Right ventricle myocardium inferior (tissue), 1 donor: ENCODE data around the gene KCTD1. TPM values are rescaled to one million over a fixed set of nuclear protein-coding genes. Genes with fewer than 3 reads are reported as not detected.
A peak's percentile ranks its signal among the peaks of the same experiment; 100 is the strongest.
"Not testable (repeated sequence)": the region's sequence is repeated elsewhere in the genome, so short reads cannot be mapped to it uniquely, and the experiment has no call there.

ENCODE experiments used
- ATAC-seq: fragments of 200-7000 bp; cut with Tn5 transposase; one replicate; pipeline ENCODE4 v1.9.1; 2020; ENCODE audit warnings: mild to moderate bottlenecking, moderate library complexity
- DNase-seq: peaks from one replicate; pipeline ENCODE4 v3.0.0; 2021; ENCODE audit errors: missing footprints
- intact Hi-C: fragments of 100-400 bp; cut with DNase I; formaldehyde crosslinking; loops from one replicate; pipeline ENCODE4 v1.11.0; 2022
- total RNA-seq: library from RNA; stranded (reverse); fragmentation: NEBNext Ultra II Directional; extraction: Animal tissue kit (Norgen Biotek cat#: 25700); gene quantifications from one replicate; pipeline ENCODE4 v1.2.1, GENCODE V29; 2021
- donor health status: DM: no; HTN: yes; CAD: no; lungs with severe emphysema.

KCTD1 gene
- total RNA-seq, 1 donor from 2014 or later = 15.4 TPM

DNA sequence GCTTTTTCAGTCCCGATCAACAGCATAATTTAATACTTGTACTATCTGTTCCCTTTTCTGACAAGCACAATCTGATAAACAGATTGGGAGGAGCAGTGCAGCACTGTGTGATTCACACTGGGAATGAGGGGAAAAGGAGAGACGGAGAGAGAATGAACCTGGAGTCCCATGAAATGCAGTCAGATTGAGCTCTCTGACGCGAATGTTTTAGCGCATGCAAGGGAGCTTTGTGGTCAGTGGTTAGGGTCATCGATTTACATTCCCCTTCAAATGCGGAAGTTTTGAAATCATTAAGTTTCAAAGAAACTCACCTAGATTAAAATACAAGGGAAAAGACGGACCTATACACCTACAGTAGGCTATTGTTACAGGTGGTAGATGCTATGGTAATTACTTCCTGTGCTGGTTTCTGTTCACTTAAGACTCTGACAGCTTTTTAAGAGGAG, 99.6 kb downstream of the KCTD1 start:
- intact Hi-C loops = loop anchor here (5.0 kb wide), 1 partner anchor 59 kb away; no protein-coding TSS in a partner anchor
- no peak for DNase-seq

GRCh38 chr18:26443853-26444252, 104.5 kb downstream of the KCTD1 start:
- no peak for ATAC-seq
- intact Hi-C loops = no loop called here
- no peak for DNase-seq

More for the DNA sequence above, 99.6 kb downstream of the KCTD1 start:
- no peak for ATAC-seq

DNA sequence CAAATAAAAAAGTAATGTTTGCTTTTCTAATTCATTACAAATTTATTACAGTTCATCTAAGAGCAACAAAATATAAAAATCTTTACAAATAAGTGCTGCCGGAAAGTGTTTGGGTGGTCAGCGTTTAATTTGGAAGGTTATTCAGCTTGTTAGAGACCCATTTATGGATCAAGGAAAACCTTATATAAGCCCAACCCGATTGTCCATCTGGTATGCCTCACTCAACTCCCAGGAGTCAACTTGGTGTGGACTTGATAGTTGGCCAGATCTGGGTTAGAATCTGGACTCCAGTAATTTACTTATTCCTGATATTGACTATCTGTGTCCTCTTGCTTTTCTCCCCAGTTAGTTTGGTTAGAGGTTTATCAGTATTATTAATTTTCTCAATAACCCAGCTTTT, 106.2 kb downstream of the KCTD1 start:
- intact Hi-C loops = no loop called here
- DNase-seq = no peak
- ATAC-seq = no peak

DNA sequence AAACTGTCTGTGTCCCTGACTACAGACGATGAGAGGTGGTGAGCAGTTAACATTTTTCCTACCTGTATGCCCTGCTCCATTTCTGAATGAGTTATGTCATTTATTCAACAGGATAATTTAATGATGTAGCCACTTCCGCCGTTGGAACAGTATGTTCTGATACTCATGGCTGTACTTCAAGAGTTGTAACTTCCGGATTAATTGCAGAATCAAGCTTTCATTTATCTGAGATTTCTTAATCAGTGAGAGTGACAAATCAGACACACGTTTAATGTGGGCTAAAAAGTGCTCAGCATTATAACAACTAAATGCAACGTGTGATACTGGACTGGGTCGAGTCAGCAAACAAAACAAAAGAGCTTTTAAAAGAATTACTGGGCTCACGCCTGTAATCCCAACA, 107.7 kb downstream of the KCTD1 start:
- intact Hi-C loops = no loop called here
- ATAC-seq (peak; percentile 63), DNase-seq (no peak)

DNA sequence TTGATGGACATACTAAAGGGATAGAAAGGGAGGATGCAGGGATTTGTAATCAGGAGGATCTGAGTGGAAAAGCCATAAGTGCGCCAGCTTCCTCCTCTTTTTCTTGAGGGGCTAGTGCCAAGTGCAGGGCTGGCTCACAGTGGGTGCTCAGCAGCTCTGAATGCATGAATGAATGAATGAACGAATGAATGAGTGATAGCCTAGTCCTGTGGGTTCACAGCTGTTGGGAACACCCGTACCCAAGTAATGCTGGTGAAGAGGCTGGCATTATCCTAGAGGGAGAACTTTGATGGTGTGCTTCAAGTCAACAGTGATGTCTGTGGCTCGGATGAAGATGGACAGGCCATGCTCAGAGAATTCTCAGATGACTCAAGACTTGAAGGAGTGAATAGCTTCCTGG, 108.8 kb downstream of the KCTD1 start:
- DNase-seq = no peak
- ATAC-seq = no peak
- intact Hi-C loops = no loop called here

DNA sequence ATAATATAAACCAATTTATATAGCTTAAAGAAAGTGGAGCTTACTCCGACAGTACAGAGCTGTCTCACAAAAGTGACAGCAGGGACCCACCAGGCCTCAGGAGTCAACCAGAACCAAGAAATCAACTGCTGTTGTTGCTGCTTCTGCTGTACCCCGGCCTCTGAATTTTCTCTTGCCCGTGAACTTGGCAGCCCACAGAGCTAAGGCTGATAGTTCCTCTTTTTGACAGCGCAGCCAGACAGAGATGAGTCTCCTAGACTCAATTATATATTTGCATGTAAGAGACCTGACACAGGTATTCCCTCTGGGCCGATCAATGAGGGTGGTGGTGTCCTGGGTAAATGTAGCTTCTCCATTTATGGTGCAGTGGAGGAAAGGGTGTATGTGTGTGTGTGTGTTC, 109.4 kb downstream of the KCTD1 start:
- intact Hi-C loops = no loop called here
- DNase-seq (no peak), ATAC-seq (no peak)

GRCh38 chr18:26437634-26438033, 110.7 kb downstream of the KCTD1 start:
- DNase-seq, intact Hi-C loops, ATAC-seq: not testable (repeated sequence)

- no peak for ATAC-seq
These were observed 111.9 kb downstream of the KCTD1 start for GRCh38 chr18:26436176-26437051.

DNA sequence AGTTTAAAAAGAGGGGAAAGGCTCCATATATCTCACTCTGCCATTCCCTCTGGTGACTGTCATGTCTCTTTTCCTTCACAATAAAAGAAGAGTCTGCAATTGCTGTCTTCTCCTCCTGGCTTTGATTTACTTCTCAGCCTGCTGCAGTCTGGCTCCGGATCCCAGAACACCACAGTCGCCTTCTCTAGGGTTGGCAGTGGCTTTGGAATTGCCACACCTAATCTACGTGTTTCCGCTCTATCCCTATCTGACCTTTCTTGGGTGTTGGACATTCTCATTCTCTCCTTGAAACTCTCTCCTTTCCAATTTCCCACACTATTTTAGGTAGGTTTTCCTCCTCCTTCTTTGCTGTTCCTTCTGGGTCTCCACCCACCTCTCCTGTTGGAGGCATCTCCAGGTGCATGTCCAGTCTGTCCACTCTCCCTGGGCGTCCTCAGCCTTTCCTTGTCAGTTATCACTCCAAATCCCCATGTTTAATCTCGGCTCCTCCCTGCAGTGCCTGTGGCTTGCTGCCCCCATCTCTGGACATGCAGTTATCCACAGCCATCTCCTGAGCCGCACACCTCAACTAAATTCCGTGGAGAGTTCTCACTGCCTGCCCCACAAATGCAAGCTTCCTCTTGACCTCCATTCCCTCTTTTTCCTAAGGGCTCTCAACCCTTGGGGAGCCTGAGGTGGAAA, 112.8 kb downstream of the KCTD1 start:
- intact Hi-C loops = no loop called here
- ATAC-seq (peak; percentile 63), DNase-seq (no peak)

More at GRCh38 chr18:26436176-26437051, 111.9 kb downstream of the KCTD1 start:
- intact Hi-C loops = no loop called here
- no peak for DNase-seq

DNA sequence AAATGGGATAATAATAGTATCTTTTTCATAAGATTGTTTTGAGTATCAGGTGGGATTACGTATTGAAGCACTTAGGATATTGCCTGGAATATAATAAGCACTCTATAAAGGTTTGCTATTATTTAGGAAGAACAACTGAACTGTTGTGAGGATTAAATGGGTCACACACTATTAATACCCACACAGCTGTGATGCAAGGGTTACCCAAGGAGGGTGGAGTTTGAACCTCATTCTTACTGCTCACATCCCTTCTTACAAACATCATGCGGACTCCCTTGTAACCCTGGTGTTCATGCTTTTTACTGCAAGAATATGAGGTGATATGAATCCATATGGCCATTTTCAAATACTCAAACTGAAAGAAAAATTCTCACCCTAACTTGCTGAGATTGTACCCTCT, 113.5 kb downstream of the KCTD1 start:
- intact Hi-C loops = no loop called here
- DNase-seq (no peak), ATAC-seq (no peak)

DNA sequence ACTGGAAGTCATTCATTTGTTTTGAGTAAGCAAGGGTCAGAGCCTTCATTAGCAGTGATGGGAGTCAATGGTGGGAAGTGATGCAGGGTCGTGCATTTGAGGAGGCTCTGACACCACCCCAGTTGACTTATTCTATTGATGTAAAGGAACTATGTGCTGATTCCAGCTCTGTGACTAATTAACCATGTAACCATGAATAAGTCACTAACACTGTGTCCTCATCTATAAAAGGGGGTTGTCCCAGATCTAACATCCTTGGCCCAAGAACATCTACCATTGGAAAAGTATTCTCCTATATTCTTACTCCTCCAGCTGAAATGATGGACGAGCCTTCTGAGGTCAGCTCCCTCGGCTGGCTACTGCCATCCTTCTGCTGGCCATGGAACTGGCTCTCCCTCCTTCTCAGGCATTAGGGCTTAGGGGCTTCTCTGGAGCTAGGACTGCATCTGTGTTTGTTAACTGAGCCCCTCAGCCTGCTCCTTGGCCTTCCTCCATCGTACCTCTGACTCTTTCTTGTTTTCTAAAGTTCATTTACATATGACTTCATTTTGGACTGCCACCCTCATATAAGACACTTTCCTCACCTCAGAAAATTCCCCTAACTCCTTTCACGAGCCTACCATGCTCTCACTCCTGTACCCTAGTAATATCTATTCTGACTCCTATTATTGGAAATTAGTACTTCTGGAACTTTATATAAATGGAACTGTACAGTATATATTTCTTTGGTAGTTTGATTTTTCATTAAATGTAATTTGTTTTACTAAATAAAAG, 115.5 kb downstream of the KCTD1 start:
- DNase-seq = no peak
- no peak for ATAC-seq
- intact Hi-C loops = no loop called here

GRCh38 chr18:26429535-26430226, 118.7 kb downstream of the KCTD1 start:
- intact Hi-C loops = no loop called here
- ATAC-seq = peak; percentile 60

DNA sequence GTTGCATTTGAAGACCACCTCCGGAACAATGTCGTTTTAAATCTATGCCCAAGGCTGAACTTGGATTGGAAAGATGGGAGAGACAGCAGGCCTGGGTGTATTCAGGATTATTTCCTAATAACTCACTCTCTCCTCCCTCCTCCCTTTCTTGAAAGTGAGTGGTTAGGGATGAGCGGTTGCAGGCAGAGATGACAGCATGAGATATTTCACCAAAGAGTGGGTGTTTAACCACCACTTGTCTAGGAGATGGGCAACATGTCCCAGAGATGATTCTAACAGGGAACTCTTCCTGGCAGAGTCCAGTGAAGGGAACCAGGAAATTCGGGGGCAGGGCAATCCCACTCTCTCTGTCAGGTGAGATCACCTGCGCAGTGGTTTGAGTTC, 123.2 kb downstream of the KCTD1 start:
- no peak for ATAC-seq
- no peak for DNase-seq
- intact Hi-C loops = no loop called here

More at GRCh38 chr18:26429535-26430226, 118.7 kb downstream of the KCTD1 start:
- no peak for DNase-seq

GRCh38 chr18:26424428-26425147, 123.8 kb downstream of the KCTD1 start:
- intact Hi-C loops = no loop called here
- DNase-seq = no peak
- no peak for ATAC-seq

DNA sequence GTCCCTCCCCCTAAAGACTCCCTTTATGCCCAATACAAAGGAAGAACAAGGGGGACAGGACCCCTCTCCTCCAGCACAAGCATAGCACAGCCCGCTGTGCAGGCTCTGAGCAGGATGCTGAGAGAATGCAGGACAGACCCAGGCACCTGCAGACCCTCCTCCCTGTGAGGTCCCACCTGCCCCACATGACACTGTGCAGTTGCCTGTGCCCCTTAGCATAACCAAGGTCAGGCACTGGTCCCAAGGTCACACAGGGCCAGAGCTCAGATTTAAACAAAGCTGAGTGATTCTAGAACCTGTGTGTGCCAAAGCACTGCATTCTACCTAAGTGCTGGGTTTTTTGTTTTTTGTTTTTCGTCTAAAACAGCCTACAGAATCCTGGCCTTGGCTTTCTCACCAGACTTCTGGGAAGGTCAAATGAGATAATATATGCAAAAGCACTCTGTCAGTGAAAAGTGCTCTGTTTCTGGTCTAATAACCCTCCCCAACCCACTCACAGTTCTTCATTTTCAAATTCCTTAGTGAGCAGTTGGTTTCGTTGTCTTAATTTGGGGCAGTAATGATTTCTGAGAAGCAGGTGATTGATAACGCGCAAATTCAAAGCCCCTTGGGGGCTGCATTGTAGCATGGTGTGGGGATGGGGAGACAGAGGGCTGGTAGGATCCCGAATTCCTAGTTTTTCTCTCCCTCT, 125.7 kb downstream of the KCTD1 start:
- intact Hi-C loops = no loop called here
- no peak for DNase-seq

DNA sequence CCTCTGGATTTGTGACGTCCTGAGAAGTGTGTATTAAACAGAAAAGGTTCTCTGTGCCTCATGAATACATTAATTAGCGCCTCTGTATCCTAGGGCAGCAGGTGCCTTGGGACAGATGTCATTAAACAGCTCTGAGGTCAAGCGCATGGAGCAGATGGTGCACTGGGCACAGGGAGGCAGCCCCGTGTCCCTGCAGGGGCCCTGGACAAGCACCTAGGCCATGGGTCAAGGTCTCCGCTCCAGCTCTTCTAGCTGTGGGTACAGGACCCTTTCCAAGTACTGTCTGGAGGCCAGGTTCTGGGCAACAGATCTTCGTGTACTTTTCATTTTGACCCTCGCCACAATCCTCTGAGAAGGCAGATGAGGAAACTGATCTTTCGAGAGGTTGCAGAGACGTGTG, 126.4 kb downstream of the KCTD1 start:
- no peak for DNase-seq
- no peak for ATAC-seq
- intact Hi-C loops = no loop called here

More for the DNA sequence above, 125.7 kb downstream of the KCTD1 start:
- no peak for ATAC-seq

- ATAC-seq (no peak), DNase-seq (no peak)
- intact Hi-C loops = no loop called here
These were observed 126.8 kb downstream of the KCTD1 start for GRCh38 chr18:26421503-26421902.

GRCh38 chr18:26419746-26420145, 128.6 kb downstream of the KCTD1 start:
- intact Hi-C loops = no loop called here
- no peak for DNase-seq

More at GRCh38 chr18:26419746-26420145, 128.6 kb downstream of the KCTD1 start:
- ATAC-seq = no peak
